ENCODE data around the gene STARD8. TPM values are rescaled to one million over a fixed set of nuclear protein-coding genes. Genes with fewer than 3 reads are reported as not detected.
A peak's percentile ranks its signal among the peaks of the same experiment; 100 is the strongest.

The STARD8 gene
- total RNA-seq, 1 experiment from 2014 or later: 14.4 TPM

- peak; percentile 17 for DNase-seq (ENCODE audit: low read depth)
These were observed 43.6 kb downstream of the STARD8 start for GRCh38 chrX:68690936-68691501.

GRCh38 chrX:68691921-68692320 lies 44.5 kb downstream of the STARD8 start:
- DNase-seq (ENCODE audit: low read depth): peak; percentile 26

DNA sequence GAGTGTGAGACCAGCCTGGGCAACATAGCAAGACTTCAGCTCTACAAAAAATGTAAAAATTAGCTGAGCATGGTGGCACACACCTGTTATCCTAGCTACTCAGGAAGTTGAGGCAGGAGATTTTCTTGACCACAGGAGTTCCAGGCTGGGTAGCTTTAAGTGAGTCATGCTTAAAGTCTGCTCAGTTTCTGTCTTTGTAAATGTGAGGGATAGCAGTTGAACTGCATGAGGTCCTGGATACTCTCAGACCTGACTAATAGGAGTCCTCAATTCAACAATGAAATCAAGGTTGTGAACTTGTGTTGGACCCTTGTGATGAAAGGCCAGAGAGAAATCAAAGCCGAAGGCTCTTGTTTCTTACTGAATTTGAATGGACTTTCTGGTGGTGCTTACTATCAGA lies 45.2 kb downstream of the STARD8 start:
- peak; percentile 83 for DNase-seq (ENCODE audit: low read depth)

DNA sequence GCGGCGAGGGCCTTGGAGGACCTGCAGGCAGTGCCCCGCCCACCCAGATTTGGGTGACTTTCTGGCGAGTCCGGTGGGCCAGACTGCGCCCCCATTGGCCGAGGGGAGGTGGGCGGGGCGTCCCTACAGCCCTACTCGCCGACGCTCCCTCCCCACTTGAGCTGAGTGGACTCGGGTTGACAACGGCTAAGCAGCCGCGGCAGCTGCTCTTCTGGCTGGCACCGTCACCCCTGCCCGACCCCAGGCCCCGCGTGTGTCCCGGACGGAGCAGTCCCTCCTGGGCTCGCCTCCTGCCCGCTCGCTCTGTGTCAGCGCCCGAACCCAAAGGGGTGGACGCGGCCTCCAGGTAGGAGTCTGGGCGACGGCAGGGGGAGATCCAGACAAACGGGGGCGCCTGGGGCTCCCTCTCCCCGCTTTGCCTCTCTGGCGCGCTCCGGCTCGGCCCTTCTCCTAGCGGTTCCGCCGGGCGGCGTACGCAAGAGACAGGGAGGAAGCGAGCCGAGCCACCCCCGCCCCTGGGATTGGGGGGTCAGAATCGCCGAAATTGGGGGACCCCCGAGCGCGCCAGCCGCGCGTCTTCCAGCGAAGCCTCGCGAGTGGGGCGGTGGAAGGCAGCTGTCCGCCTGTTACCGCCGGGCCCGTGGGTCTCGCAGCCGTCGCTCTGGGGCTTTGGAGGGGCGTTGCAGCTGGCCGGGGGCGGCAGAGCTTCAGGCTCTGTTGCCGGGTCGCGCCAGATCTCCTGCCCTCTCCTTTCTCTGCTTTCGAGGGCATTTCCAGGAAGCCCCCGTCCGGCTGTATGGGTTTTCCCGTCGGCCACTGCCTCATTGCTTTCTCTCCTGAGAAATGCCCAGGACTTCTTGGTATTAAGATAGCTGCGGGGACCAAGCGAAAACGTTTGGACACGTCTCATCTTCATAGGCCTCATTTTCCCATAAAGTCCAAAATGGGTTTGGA lies 46.3 kb downstream of the STARD8 start:
- DNase-seq (ENCODE audit: low read depth): peak; percentile 86

- DNase-seq (ENCODE audit: low read depth): peak; percentile 45
These were observed 47.2 kb downstream of the STARD8 start for GRCh38 chrX:68694435-68695205.

GRCh38 chrX:68695206-68695845 lies 47.9 kb downstream of the STARD8 start:
- peak; percentile 54 for DNase-seq (ENCODE audit: low read depth)

GRCh38 chrX:68696267-68696990 lies 49.0 kb downstream of the STARD8 start:
- peak; percentile 32 for DNase-seq (ENCODE audit: low read depth)

GRCh38 chrX:68697036-68697435 lies 49.6 kb downstream of the STARD8 start:
- DNase-seq (ENCODE audit: low read depth): no peak

- DNase-seq (ENCODE audit: low read depth): no peak
These were observed 50.1 kb downstream of the STARD8 start for GRCh38 chrX:68697465-68698125.

GRCh38 chrX:68698942-68699341 lies 51.5 kb downstream of the STARD8 start:
- peak; percentile 61 for DNase-seq (ENCODE audit: low read depth)

GRCh38 chrX:68699960-68700746 lies 52.7 kb downstream of the STARD8 start:
- peak; percentile 93 for DNase-seq (ENCODE audit: low read depth)

DNA sequence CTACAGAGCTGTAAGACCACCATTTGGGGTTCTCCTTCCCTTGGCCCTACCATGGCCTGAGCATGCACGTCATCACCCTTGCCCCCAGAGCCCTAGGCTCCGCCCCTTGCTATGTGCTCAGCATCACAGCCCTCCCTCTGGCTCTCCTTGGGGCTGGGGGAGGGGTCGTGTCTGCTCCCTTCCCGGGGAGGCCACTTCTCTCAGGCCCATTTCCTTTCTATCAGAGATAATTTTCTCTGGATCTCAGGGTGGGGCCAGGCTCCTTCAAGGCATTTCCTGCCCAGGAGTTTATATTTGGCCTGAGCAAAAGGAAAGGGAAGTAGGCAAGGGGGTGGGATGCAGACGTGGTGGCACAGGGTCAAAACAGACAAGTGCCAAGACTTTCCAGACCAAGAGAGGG lies 55.9 kb downstream of the STARD8 start:
- no peak for DNase-seq (ENCODE audit: low read depth)

- no peak for DNase-seq (ENCODE audit: low read depth)
These were observed 56.4 kb downstream of the STARD8 start for GRCh38 chrX:68703846-68704245.

- no peak for DNase-seq (ENCODE audit: low read depth)
These were observed 58.5 kb downstream of the STARD8 start for GRCh38 chrX:68705986-68706385.

DNA sequence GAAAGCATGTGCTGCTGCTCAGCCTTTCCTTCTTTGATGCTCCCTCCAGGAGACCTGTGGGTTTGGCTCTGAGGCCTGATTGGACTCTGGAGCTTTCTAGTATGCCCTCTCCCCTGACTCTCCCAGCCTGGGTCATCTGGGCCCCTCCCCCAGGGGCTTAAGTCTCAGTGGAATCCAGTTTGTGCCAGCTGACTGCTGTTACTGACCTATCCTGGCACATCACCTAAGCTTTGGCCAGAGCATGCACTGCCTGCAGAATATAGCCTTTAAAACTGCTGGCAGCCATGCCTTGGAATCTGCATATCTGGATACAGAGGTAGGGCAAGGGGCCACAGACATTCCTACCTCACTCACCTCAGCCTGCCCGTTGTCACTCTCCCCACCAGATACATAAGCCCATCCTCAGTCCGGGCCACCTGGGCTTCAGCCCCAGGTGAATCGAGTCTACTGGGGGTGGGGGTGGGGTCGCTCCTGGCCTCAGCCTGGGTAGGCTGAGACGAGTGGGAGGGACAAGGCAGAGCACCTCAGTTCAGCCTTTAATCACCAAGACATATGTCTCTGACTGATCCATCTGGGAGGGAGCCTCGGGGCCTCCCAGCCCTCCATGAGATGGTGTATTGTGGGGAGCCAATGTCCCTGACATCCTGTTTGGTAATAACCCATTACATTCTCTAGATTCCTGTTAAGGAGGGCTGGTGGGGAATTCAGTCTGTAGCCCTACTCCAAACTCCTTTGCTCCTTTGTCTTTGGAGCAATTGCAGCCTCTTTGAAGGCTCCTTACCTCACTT lies 61.2 kb downstream of the STARD8 start:
- peak; percentile 69 for DNase-seq (ENCODE audit: low read depth)

GRCh38 chrX:68710870-68711576 lies 63.6 kb downstream of the STARD8 start:
- DNase-seq (ENCODE audit: low read depth): peak; percentile 67

DNA sequence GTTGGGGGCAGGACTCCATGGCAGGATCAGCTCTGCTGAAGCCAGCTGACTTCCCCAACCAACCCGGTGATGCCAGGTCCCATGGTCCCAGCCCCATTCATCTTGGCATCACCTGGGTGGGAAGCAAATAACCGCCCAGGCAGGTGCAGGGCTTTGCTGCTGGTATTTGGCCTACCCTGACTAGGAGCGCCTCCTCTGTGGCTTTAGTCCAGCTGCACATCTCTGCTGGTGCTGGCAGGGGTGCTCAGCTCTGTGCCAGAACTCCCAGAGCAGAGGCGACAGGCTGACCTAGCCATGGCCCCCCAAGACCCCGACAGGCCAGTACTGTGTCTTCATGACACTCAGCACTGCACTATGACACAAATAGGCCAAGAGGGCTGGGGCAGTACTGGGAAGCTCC lies 64.4 kb downstream of the STARD8 start:
- DNase-seq (ENCODE audit: low read depth): no peak

- DNase-seq (ENCODE audit: low read depth): no peak
These were observed 67.4 kb downstream of the STARD8 start for GRCh38 chrX:68714856-68715255.

All from M059J (cell line).